Effector memory CD8-positive, alpha-beta T cell (primary cell): Measurements from ENCODE around the gene CTNNAL1.
A peak's percentile ranks its signal among the peaks of the same experiment; 100 is the strongest.

ENCODE experiments used
- ATAC-seq: fragments of 150-1000 bp; cut with Tn5 transposase; replicated peaks from 2 replicates; pipeline ENCODE4 v1.10.0; 2021; ENCODE audit warnings: mild to moderate bottlenecking, moderate library complexity
- DNase-seq, 3 experiments: peaks; one replicate each; pipeline ENCODE4 v3.0.0; 2021
- H3K27ac Mint-ChIP-seq, 2 donors: one replicate each; pipeline ENCODE4 v1.8.0; 2022; ENCODE audit warnings: mild to moderate bottlenecking in 2 of 2, mixed read lengths in 2 of 2, moderate library complexity in 2 of 2
- H3K27me3 Mint-ChIP-seq, 2 donors: one replicate each; pipeline ENCODE4 v1.8.0; 2022; ENCODE audit warnings: mixed read lengths in 2 of 2
- H3K36me3 Mint-ChIP-seq: one replicate; pipeline ENCODE4 v1.8.0; 2022; ENCODE audit warnings: mild to moderate bottlenecking, moderate library complexity, mixed read lengths; ENCODE audit not compliant: insufficient read depth
- H3K4me1 Mint-ChIP-seq, 2 donors: one replicate each; pipeline ENCODE4 v1.8.0; 2022; ENCODE audit warnings: low read depth in 2 of 2, mixed read lengths in 2 of 2
- H3K4me3 Mint-ChIP-seq, 2 donors: one replicate each; pipeline ENCODE4 v1.8.0; 2022; ENCODE audit warnings: mild to moderate bottlenecking in 2 of 2, mixed read lengths in 2 of 2, moderate library complexity in 2 of 2
- H3K9me3 Mint-ChIP-seq, 2 donors: one replicate each; pipeline ENCODE4 v1.8.0; 2022; ENCODE audit warnings: mixed read lengths in 2 of 2

The CTNNAL1 gene

GRCh38 chr9:108960331-108960730, 53.0 kb downstream of the CTNNAL1 start:
- Mint-ChIP-seq H3K36me3 (no peaks in the 10 kb centered on the region), H3K4me1 (no peaks in the 10 kb centered on the region), H3K9me3 (no peaks in the 10 kb centered on the region), H3K27me3 (no peaks in the 10 kb centered on the region), H3K27ac (no peak overlapping the region), H3K4me3 (no peak overlapping the region)
- ATAC-seq (no peak), DNase-seq (no peak)

GRCh38 chr9:108956631-108957026, 56.7 kb downstream of the CTNNAL1 start:
- Mint-ChIP-seq H3K9me3 (no peaks in the 10 kb centered on the region), H3K36me3 (no peaks in the 10 kb centered on the region), H3K4me3 (no peak overlapping the region), H3K27me3 (no peaks in the 10 kb centered on the region), H3K27ac (no peak overlapping the region), H3K4me1 (no peaks in the 10 kb centered on the region)
- no peak for DNase-seq
- ATAC-seq = no peak

GRCh38 chr9:108956022-108956630, 57.2 kb downstream of the CTNNAL1 start:
- no peak for DNase-seq
- ATAC-seq = no peak
- Mint-ChIP-seq H3K9me3 (no peaks in the 10 kb centered on the region), H3K27me3 (no peaks in the 10 kb centered on the region), H3K4me3 (no peak overlapping the region), H3K27ac (no peak overlapping the region), H3K36me3 (no peaks in the 10 kb centered on the region), H3K4me1 (no peaks in the 10 kb centered on the region)

- peak overlapping the region in 1 of 2 donors; percentile 45 for H3K27ac Mint-ChIP-seq
- no peaks in the 10 kb centered on the region for H3K9me3 Mint-ChIP-seq
- no peak overlapping the region for H3K4me3 Mint-ChIP-seq
- no peaks in the 10 kb centered on the region for H3K27me3 Mint-ChIP-seq
- ATAC-seq (peak; percentile 46), DNase-seq (no peak)
- H3K4me1 Mint-ChIP-seq = no peaks in the 10 kb centered on the region
- H3K36me3 Mint-ChIP-seq = no peaks in the 10 kb centered on the region
Measured at GRCh38 chr9:108953983-108954574, 59.2 kb downstream of the CTNNAL1 start.

GRCh38 chr9:108951578-108951977, 61.7 kb downstream of the CTNNAL1 start:
- Mint-ChIP-seq H3K27ac (no peak overlapping the region), H3K9me3 (no peaks in the 10 kb centered on the region), H3K36me3 (no peaks in the 10 kb centered on the region), H3K4me1 (no peaks in the 10 kb centered on the region), H3K27me3 (no peaks in the 10 kb centered on the region), H3K4me3 (no peak overlapping the region)
- ATAC-seq (no peak), DNase-seq (no peak)

- no peak for DNase-seq
- ATAC-seq = no peak
Measured at GRCh38 chr9:108950168-108950567, 63.1 kb downstream of the CTNNAL1 start.

GRCh38 chr9:108939975-108940374, 73.3 kb downstream of the CTNNAL1 start:
- no peaks in the 10 kb centered on the region for H3K9me3 Mint-ChIP-seq
- no peaks in the 10 kb centered on the region for H3K27me3 Mint-ChIP-seq
- no peak overlapping the region for H3K4me3 Mint-ChIP-seq
- DNase-seq (no peak), ATAC-seq (no peak)
- H3K4me1 Mint-ChIP-seq = peaks cover 0 to 5% of the 10 kb centered on the region in 2 donors
- H3K36me3 Mint-ChIP-seq = no peaks in the 10 kb centered on the region
- no peak overlapping the region for H3K27ac Mint-ChIP-seq

More at GRCh38 chr9:108950168-108950567, 63.1 kb downstream of the CTNNAL1 start:
- no peaks in the 10 kb centered on the region for H3K9me3 Mint-ChIP-seq
- H3K27me3 Mint-ChIP-seq = no peaks in the 10 kb centered on the region
- no peak overlapping the region for H3K27ac Mint-ChIP-seq
- H3K4me1 Mint-ChIP-seq = no peaks in the 10 kb centered on the region
- H3K36me3 Mint-ChIP-seq = no peaks in the 10 kb centered on the region
- no peak overlapping the region for H3K4me3 Mint-ChIP-seq

- Mint-ChIP-seq H3K4me1 (peaks cover 16 to 22% of the 10 kb centered on the region in 2 donors), H3K4me3 (no peak overlapping the region), H3K36me3 (peaks cover 15% of the 10 kb centered on the region), H3K27ac (no peak overlapping the region), H3K27me3 (no peaks in the 10 kb centered on the region), H3K9me3 (no peaks in the 10 kb centered on the region)
- no peak for ATAC-seq
- no peak for DNase-seq
Measured at GRCh38 chr9:108937561-108938305, 75.6 kb downstream of the CTNNAL1 start.

- no peaks in the 10 kb centered on the region for H3K27me3 Mint-ChIP-seq
- DNase-seq = peak; percentile 68 to 74 (median 70)
- H3K36me3 Mint-ChIP-seq = peaks cover 30% of the 10 kb centered on the region
- peak within 1 kb of the TSS; percentile 93 to 99 for H3K4me3 Mint-ChIP-seq
- H3K27ac Mint-ChIP-seq = peak within 1 kb of the TSS; percentile 97 to 98
- H3K4me1 Mint-ChIP-seq = peaks cover 19 to 31% of the 10 kb centered on the region in 2 donors
- H3K9me3 Mint-ChIP-seq = no peaks in the 10 kb centered on the region
- ATAC-seq = peak; percentile 82
Measured at GRCh38 chr9:108934323-108934893, 78.9 kb downstream of the CTNNAL1 start, which contains the start of gene ABITRAM. Gene ABITRAM, plus strand, starts transcription at chr9:108934400. Its CDS starts 87 bp downstream, at chr9:108934487.

GRCh38 chr9:108933718-108934322, 79.5 kb downstream of the CTNNAL1 start, which contains the start of gene ELP1:
Gene ELP1, minus strand, starts transcription at chr9:108934124. Its CDS starts 2,978 bp downstream, at chr9:108931146.
- ATAC-seq (peak; percentile 84), DNase-seq (peak; percentile 89 to 91 (median 89))
- peak within 1 kb of the TSS; percentile 93 to 99 for H3K4me3 Mint-ChIP-seq
- peak within 1 kb of the TSS; percentile 97 to 98 for H3K27ac Mint-ChIP-seq
- peaks cover 34% of the 10 kb centered on the region for H3K36me3 Mint-ChIP-seq
- no peaks in the 10 kb centered on the region for H3K27me3 Mint-ChIP-seq
- H3K9me3 Mint-ChIP-seq = no peaks in the 10 kb centered on the region
- peaks cover 19 to 31% of the 10 kb centered on the region in 2 donors for H3K4me1 Mint-ChIP-seq

- H3K9me3 Mint-ChIP-seq = no peaks in the 10 kb centered on the region
- peak overlapping the region; percentile 93 to 99 for H3K4me3 Mint-ChIP-seq
- no peak for ATAC-seq
- peaks cover 21 to 31% of the 10 kb centered on the region in 2 donors for H3K4me1 Mint-ChIP-seq
- DNase-seq = peak in 1 of 3 experiments; percentile 6
- peaks cover 36% of the 10 kb centered on the region for H3K36me3 Mint-ChIP-seq
- no peaks in the 10 kb centered on the region for H3K27me3 Mint-ChIP-seq
- peak overlapping the region; percentile 97 to 98 for H3K27ac Mint-ChIP-seq
Measured at GRCh38 chr9:108933231-108933717, 80.0 kb downstream of the CTNNAL1 start.

GRCh38 chr9:108928386-108928785, 84.9 kb downstream of the CTNNAL1 start:
- DNase-seq (no peak), ATAC-seq (no peak)
- Mint-ChIP-seq H3K36me3 (peaks cover 56% of the 10 kb centered on the region), H3K4me1 (peaks cover 14 to 24% of the 10 kb centered on the region in 2 donors), H3K27ac (no peak overlapping the region), H3K4me3 (no peak overlapping the region), H3K9me3 (no peaks in the 10 kb centered on the region), H3K27me3 (no peaks in the 10 kb centered on the region)

- no peak overlapping the region for H3K27ac Mint-ChIP-seq
- no peaks in the 10 kb centered on the region for H3K27me3 Mint-ChIP-seq
- H3K4me3 Mint-ChIP-seq = no peak overlapping the region
- H3K9me3 Mint-ChIP-seq = no peaks in the 10 kb centered on the region
- H3K36me3 Mint-ChIP-seq = peaks cover 62% of the 10 kb centered on the region
- H3K4me1 Mint-ChIP-seq = peaks cover 5 to 10% of the 10 kb centered on the region in 2 donors
- ATAC-seq = no peak
- DNase-seq = no peak
Measured at GRCh38 chr9:108924466-108924865, 88.8 kb downstream of the CTNNAL1 start.
